Erythroblast (primary cell): Measurements from ENCODE around the gene PPARA.

ENCODE experiments used
- DNase-seq, 2 experiments: peaks; one replicate each; lab custom pipeline; 2025; lab: John Stamatoyannopoulos, UW
- GATA1 ChIP-seq: IDR thresholded peaks from 2 replicates; pipeline ENCODE4 v1.6.1; 2011; ENCODE audit warnings: low read depth, mild to moderate bottlenecking, control low read depth, low read length, moderate library complexity
- POLR2A ChIP-seq: IDR thresholded peaks from 2 replicates; pipeline ENCODE4 v1.6.1; 2011; ENCODE audit warnings: mild to moderate bottlenecking, low read length

The PPARA gene

GRCh38 chr22:46230262-46230901 is 80.1 kb downstream of the PPARA start:
- no peak for TF ChIP-seq GATA1
- no peak for TF ChIP-seq POLR2A
- DNase-seq, result no peak

DNA sequence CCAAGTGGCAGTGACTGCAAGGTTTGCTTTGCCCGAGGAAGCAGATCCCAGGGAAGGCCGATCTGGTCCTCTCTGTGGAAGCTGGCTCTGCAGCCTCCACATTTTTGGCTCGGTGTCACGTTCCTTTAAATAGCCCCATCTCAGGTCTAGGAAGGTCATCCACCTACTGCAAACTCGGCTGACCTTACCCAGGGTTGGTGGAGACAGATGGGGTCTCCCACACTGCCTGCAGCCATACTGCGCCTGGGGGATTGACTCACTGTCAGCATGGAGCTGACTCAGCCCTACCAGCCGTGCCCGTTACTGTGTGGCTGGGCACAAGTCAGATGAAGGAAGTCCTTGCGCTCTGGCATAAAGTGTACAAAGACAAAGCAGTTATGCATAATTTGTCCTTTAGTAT is 82.9 kb downstream of the PPARA start:
- DNase-seq, result peak; percentile 24 to 41
- TF ChIP-seq POLR2A, result peak; percentile 16
- TF ChIP-seq GATA1, result no peak

DNA sequence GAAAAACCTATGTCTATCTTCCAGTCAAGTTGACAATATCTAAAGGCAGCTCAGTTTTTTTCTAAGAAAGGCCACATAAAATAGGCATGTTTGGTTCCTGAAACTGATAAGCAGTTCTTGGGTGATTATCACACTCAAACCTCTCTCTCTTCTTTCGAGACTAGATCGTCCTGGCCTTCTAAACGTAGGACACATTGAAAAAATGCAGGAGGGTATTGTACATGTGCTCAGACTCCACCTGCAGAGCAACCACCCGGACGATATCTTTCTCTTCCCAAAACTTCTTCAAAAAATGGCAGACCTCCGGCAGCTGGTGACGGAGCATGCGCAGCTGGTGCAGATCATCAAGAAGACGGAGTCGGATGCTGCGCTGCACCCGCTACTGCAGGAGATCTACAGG is 84.6 kb downstream of the PPARA start:
- TF ChIP-seq GATA1 (no peak), POLR2A (peak; percentile 81)

GRCh38 chr22:46237453-46238124 is 87.3 kb downstream of the PPARA start:
- TF ChIP-seq GATA1, result no peak
- TF ChIP-seq POLR2A, result no peak
- peak; percentile 23 to 30 for DNase-seq

More for the DNA sequence above, 84.6 kb downstream of the PPARA start:
- peak; percentile 56 to 84 for DNase-seq

GRCh38 chr22:46238541-46238940 is 88.2 kb downstream of the PPARA start:
- no peak for TF ChIP-seq POLR2A
- TF ChIP-seq GATA1, result no peak
- no peak for DNase-seq

DNA sequence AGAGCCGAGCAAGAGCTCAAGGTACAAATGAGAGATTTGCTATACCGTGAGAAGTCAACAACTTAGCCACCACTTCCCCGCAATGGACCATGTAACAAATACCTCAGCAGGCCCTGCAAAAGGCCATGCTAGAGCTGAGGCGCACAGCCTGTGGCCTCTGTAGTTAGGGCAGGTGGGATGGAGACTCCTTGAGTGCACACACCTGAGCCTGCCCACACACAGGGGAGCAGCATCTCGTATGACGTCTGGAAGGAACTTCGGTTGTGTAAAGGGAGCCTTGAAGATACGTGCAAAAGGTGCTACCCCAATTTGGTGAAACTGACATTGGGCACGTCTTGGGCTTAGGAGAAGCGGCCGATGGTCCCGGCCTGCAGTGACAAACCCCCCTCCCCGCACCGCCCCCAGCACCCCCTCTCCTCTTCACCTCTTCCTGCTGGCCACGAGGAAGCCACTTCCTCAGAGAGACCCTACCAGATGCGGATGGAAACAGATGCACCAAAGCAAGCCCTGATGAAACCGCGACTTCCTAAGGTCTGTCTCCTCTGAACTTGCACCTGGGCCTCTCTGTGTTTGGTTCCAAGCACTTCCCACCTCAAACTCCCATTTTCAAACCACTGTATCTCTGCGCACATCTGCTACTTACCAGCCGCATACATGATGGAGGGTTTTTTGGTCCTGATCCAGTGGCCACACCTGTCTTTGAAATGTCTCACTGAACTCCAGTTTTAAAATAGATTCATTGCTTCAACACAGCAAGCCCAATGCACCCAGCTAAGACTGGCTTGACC is 89.1 kb downstream of the PPARA start:
- peak; percentile 51 to 71 for DNase-seq
- TF ChIP-seq GATA1 (no peak), POLR2A (no peak)

DNA sequence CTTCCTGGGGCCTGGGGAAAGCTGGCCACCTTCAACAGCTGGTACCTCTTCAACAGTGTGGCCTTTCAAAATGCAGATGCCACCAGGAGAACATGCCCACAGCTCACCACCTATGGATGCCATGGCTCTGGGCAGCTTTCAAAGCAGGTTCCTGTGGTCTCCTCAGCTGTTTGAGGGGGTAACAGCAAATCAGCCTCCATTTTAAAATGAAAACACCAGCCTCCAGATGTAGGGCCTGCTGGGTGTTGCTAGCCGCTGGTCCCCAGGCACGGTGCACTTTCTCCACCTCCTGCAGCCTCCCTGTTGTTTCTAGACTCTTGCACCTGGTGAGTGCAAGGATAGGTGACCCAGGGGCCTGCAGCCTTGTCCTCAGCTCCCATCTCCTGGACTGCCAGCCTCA is 89.7 kb downstream of the PPARA start:
- no peak for DNase-seq
- TF ChIP-seq GATA1 (no peak), POLR2A (no peak)

- no peak for DNase-seq
- no peak for TF ChIP-seq GATA1
- no peak for TF ChIP-seq POLR2A
Measured at GRCh38 chr22:46240506-46240905, 90.2 kb downstream of the PPARA start.

- DNase-seq, result no peak
- no peak for TF ChIP-seq GATA1
- no peak for TF ChIP-seq POLR2A
Measured at GRCh38 chr22:46240907-46241306, 90.6 kb downstream of the PPARA start.

- peak; percentile 89 to 96 for DNase-seq
- TF ChIP-seq POLR2A (peak; percentile 62), GATA1 (peak; percentile 55)
Measured at GRCh38 chr22:46241396-46242007, 91.2 kb downstream of the PPARA start.

- no peak for DNase-seq
- TF ChIP-seq GATA1, result no peak
- TF ChIP-seq POLR2A, result no peak
Measured at GRCh38 chr22:46242076-46242475, 91.8 kb downstream of the PPARA start.

DNA sequence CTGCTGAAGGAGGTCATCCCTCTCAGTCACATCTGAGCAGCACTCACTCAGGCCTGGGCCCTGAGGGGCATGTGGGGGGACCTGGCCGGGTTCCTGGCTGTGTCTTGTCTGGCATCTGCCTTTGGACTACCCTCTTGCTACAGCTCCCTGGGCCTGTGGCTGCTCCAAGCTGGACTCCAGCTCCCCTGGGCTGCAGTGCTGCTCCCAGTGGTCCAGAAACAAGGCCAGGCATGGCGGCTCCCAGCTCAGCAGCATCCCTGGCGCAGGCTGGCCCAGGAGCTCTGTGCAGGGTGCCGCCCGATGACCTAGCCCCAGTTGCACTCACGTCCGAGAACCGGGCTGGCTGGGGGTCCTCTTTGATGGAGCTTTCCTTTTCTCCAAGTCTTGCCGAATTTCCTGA is 94.4 kb downstream of the PPARA start:
- TF ChIP-seq GATA1 (no peak), POLR2A (no peak)
- no peak for DNase-seq

GRCh38 chr22:46245511-46245910 is 95.2 kb downstream of the PPARA start:
- no peak for TF ChIP-seq POLR2A
- TF ChIP-seq GATA1, result no peak

More at GRCh38 chr22:46245511-46245910, 95.2 kb downstream of the PPARA start:
- DNase-seq, result no peak
